Raji (cell line): ENCODE measurements around the gene IREB2.

Experiments
- POLR2A ChIP-seq: IDR thresholded peaks from 2 replicates; pipeline ENCODE4 v1.6.1; 2011; ENCODE audit warnings: low read depth, low read length, control low read depth; ENCODE audit not compliant: insufficient read depth

The IREB2 gene

DNA sequence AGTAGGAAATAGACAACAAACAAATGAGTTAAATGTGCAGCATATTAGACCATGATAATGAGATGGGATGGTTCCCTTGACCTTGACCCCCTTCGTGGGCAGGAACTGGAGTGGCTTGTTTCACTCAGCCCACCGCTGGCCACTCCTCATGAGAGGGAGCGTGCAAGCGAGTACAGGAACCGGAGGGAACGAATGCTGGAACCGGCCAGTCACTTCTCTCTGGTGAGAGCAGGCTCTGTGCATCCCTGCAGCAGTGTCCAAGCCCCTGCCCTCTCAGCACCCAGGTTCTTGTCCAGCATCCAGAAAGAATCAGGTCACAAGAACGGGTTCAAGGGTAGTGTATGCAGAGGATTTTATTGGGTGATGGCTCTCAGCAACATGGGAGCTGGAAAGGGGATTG, 17.2 kb upstream of the IREB2 start:
- no peak for TF ChIP-seq POLR2A

GRCh38 chr15:78421238-78421965, 16.6 kb upstream of the IREB2 start:
- TF ChIP-seq POLR2A = no peak

DNA sequence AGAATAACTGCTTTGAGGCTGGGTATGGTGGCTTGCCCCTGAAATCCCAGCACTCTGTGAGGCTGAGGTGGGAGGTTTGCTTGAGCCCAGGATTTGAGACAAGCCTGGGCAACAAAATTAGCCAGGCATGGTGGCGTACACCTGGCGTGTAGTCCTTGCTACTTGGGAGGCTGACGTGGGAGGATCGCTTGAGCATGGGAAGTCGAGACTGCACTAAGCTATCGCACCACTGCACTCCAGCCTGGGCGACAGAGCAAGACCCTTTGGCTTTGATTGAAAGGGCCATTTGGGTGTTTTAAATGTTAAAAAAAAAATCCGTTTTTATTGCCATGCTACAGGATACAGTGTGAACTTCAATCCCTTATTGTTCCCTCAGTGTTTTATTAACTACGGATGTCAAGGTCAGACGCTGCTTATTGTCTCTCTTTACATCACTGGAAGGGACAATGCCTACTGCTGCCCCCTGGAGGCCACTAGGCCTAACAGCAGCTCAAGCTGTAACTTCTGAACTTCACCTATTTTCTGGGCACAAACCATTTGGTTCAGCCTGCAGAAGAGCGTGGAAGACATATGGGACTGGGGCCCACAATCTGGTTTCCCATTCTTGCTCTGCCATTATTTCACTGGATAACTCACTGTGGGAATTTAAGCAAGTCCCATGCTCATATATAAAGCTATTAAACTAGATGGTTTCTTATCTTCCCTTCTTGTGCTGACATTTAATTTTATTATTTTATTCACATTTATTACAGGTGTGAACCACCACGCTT, 15.3 kb upstream of the IREB2 start:
- TF ChIP-seq POLR2A = no peak

DNA sequence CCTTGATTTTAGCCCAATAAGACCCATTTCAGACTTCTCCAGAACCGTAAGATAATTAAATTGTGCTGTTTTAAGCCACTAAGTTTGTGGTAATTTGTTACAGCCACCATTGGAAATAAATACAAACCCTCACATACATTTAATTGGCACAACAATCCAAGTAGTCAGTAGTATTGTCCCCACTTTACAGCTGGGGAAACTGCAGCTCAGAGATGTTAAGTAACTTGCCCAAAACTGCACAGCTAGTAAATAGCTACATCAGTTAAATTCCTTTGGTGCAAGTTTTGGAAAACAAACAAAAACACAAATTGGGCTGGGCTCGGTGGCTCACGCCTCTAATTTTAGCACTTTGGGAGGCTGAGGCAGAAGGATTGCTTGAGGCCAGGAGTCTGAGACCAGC, 13.3 kb upstream of the IREB2 start:
- TF ChIP-seq POLR2A = no peak

DNA sequence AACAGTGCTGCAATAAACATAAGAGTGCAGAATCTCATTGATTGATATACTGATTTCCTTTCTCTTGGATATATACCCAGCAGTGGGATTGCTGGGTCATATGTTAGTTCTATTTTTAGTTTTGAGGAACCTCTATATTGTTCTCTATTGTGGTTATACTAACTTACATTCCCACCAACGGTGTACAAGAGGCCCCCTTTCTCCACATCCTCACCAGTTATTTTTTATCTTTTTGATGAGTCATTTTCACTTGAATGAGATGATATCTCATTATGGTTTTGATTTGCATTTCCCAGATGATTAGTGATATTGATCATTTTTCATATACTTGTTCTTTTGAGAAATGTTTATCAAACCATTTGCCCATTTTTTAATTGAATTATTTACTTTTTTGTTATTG, 12.4 kb upstream of the IREB2 start:
- TF ChIP-seq POLR2A = no peak

GRCh38 chr15:78426300-78426699, 11.7 kb upstream of the IREB2 start:
- TF ChIP-seq POLR2A = no peak

DNA sequence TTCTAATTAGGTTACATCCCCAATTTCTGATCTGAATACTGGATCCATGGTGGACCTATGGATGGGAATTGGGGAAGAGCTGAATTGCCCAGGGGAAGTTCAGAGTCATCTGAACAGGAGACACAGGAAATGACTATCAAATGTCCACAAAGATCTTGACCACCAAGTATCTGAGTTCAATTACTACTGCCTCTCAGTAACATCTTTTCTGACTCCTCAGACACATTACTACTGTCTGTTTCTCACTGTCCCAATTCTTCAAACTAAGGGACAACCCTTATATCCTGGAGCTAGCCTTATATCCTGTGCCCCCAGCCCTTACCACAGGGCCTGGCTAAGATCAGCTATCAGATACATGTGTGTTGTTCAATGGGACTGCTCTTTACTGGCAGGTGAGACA, 10.1 kb upstream of the IREB2 start:
- no peak for TF ChIP-seq POLR2A

DNA sequence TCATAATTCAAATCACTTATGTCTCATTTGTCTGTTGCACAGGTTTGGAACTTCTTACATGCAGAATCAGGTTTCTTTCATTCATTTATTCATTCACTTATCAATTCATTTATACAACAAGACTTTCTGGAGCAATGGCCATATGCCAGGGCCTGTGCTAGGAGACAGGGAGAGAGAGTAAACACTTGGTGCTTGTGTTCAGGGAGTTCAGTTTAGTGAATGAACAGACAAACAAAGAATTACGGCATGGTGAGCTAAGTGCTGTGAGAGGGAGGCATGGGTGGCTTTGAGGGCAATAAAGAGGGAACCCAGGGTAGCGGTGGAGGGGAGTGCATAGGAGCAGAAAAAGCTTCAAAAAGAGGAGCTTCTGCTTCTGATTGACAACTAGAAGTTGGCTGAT, 8.5 kb upstream of the IREB2 start:
- no peak for TF ChIP-seq POLR2A

- TF ChIP-seq POLR2A = no peak
Observed at GRCh38 chr15:78431955-78432354, 6.1 kb upstream of the IREB2 start.

GRCh38 chr15:78432664-78433063, 5.4 kb upstream of the IREB2 start:
- no peak for TF ChIP-seq POLR2A

GRCh38 chr15:78434134-78434533, 3.9 kb upstream of the IREB2 start:
- no peak for TF ChIP-seq POLR2A

DNA sequence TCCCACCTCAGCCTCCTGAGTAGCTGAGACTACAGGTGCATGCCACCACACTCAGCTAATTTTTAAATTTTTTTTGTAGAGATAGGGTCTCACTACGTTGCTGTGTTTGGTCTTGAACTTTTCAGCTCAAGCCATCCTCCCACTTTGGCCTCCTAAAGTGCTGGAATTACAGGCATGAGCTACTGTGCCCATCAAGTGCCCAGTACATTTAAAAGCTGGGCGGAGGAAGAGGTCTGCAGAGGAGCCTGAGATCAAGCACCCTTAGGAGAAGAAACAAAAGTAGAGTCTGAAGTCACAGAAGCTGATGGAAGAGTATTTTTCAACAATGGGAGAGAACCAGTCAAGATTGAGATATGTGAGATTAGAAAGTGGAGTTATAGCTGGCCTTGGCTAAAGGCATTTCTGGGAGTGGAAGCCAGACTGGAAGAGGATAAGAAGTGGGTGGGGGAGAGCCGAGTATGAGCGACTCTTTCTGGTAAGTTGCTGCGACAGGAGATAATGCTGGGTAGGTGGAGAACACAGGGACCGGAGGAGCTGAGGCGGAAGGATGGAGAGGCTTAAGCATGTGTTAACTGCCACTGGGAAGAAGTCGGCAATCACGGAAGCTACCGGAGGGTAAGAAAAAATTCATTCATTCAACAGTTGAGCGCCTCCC, 782 bp upstream of the IREB2 start:
- no peak for TF ChIP-seq POLR2A

- TF ChIP-seq POLR2A = no peak
Observed at GRCh38 chr15:78438619-78439285, 736 bp downstream of the IREB2 start.

GRCh38 chr15:78440375-78441373, 2.7 kb downstream of the IREB2 start:
- TF ChIP-seq POLR2A = no peak
